CD4-positive, CD25-positive, alpha-beta regulatory T cell (primary cell): ENCODE data around the gene DLG2. TPM values are rescaled to one million over a fixed set of nuclear protein-coding genes. Genes with fewer than 3 reads are reported as not detected.
"Not testable (repeated sequence)": the region's sequence is repeated elsewhere in the genome, so short reads cannot be mapped to it uniquely, and the experiment has no call there.

Experiments used
- ATAC-seq, 2 donors: fragments of 150-1000 bp; cut with Tn5 transposase; one replicate each; pipeline ENCODE4 v1.10.0; 2021; ENCODE audit warnings: low read depth in 2 of 2, moderate number of reproducible peaks in 2 of 2, moderate library complexity in 1 of 2
- DNase-seq, 3 donors: peaks; one replicate each; pipeline versions ENCODE4 v3.0.0 to v3.0.0-alpha.2; 2012 to 2022; ENCODE audit warnings: mixed read lengths in 1 of 3
- H3K27ac ChIP-seq: one replicate; pipeline ENCODE4 v1.7.0; 2013; ENCODE audit warnings: mild to moderate bottlenecking, low read length; ENCODE audit not compliant: insufficient read depth, poor library complexity, severe bottlenecking
- H3K27me3 ChIP-seq: one replicate; pipeline ENCODE4 v1.7.0; 2013; ENCODE audit warnings: low read length; ENCODE audit not compliant: control insufficient read depth, insufficient read depth
- H3K36me3 ChIP-seq: one replicate; pipeline ENCODE4 v1.7.0; 2013; ENCODE audit warnings: mild to moderate bottlenecking, low read length, moderate library complexity; ENCODE audit not compliant: control insufficient read depth, insufficient read depth
- H3K4me1 ChIP-seq: 2 replicates; pipeline ENCODE4 v1.7.0; 2013; ENCODE audit warnings: mild to moderate bottlenecking, low read length; ENCODE audit not compliant: insufficient read depth, control insufficient read depth, poor library complexity, severe bottlenecking
- H3K4me3 ChIP-seq: one replicate; pipeline ENCODE4 v1.7.0; 2013; ENCODE audit warnings: low read depth, mild to moderate bottlenecking, low read length, moderate library complexity
- H3K9me3 ChIP-seq, 2 experiments: 1 replicate in 1 of 2; 2 replicates in 1 of 2; pipeline ENCODE4 v1.7.0; 2013; ENCODE audit warnings: low read length in 2 of 2, mild to moderate bottlenecking in 1 of 2, moderate library complexity in 1 of 2; ENCODE audit not compliant: control insufficient read depth in 2 of 2
- H3K27ac Mint-ChIP-seq, 3 donors: one replicate each; pipeline ENCODE4 v1.8.0; 2020 to 2022; ENCODE audit warnings: mild to moderate bottlenecking in 3 of 3, mixed read lengths in 3 of 3, moderate library complexity in 2 of 3
- H3K27me3 Mint-ChIP-seq: one replicate; pipeline ENCODE4 v1.8.0; 2022; ENCODE audit warnings: mild to moderate bottlenecking, mixed read lengths
- H3K36me3 Mint-ChIP-seq: one replicate; pipeline ENCODE4 v1.8.0; 2020; ENCODE audit warnings: mixed read lengths
- H3K4me1 Mint-ChIP-seq, 4 donors: one replicate each; pipeline ENCODE4 v1.8.0; 2020 to 2022; ENCODE audit warnings: mixed read lengths in 4 of 4, mild to moderate bottlenecking in 1 of 4
- H3K4me3 Mint-ChIP-seq, 4 donors: one replicate each; pipeline ENCODE4 v1.8.0; 2020 to 2022; ENCODE audit warnings: mild to moderate bottlenecking in 4 of 4, mixed read lengths in 4 of 4, moderate library complexity in 3 of 4
- H3K9me3 Mint-ChIP-seq, 7 donors: one replicate each; pipeline ENCODE4 v1.8.0; 2020 to 2022; ENCODE audit warnings: mixed read lengths in 7 of 7, mild to moderate bottlenecking in 3 of 7, moderate library complexity in 2 of 7
- polyA plus RNA-seq, 4 donors: library from polyadenylated mRNA; unstranded; fragments of 300-500 nt; fragmentation: Illumina TruSeq; gene quantifications; one replicate each; pipeline ENCODE4 v1.2.3, GENCODE V29; 2021
- total RNA-seq: library from RNA; stranded (reverse); gene quantifications from one replicate; pipeline ENCODE4 v1.2.3, GENCODE V29; 2022

The DLG2 gene
- total and polyA plus RNA-seq, 5 donors from 2014 or later: 0.26 to 2.0 (median 0.94) TPM

GRCh38 chr11:85249482-85249881 is 377.7 kb downstream of the DLG2 start:
- H3K36me3 ChIP-seq: no peaks in the 10 kb centered on the region
- DNase-seq (no peak), ATAC-seq (no peak)
- H3K4me1 ChIP-seq: no peaks in the 10 kb centered on the region
- H3K27me3 ChIP-seq: no peaks in the 10 kb centered on the region
- H3K27ac ChIP-seq: no peak overlapping the region
- H3K36me3 Mint-ChIP-seq: no peaks in the 10 kb centered on the region
- no peaks in the 10 kb centered on the region for H3K4me1 Mint-ChIP-seq
- no peak overlapping the region for H3K4me3 Mint-ChIP-seq
- H3K9me3 ChIP-seq: no peaks in the 10 kb centered on the region
- H3K27me3 Mint-ChIP-seq: no peaks in the 10 kb centered on the region
- H3K4me3 ChIP-seq: no peak overlapping the region
- H3K27ac Mint-ChIP-seq: no peak overlapping the region
- peaks cover 0 to 5% (median 4%) of the 10 kb centered on the region in 7 donors for H3K9me3 Mint-ChIP-seq

- Histone ChIP-seq H3K4me3 (no peak overlapping the region), H3K4me1 (no peaks in the 10 kb centered on the region), H3K27me3 (no peaks in the 10 kb centered on the region), H3K27ac (no peak overlapping the region), H3K9me3 (no peaks in the 10 kb centered on the region), H3K36me3 (no peaks in the 10 kb centered on the region)
- no peak for DNase-seq
- Mint-ChIP-seq H3K27ac (no peak overlapping the region), H3K36me3 (no peaks in the 10 kb centered on the region), H3K4me3 (no peak overlapping the region), H3K9me3 (peaks cover 0 to 4% (median 3%) of the 10 kb centered on the region in 7 donors), H3K4me1 (no peaks in the 10 kb centered on the region), H3K27me3 (no peaks in the 10 kb centered on the region)
- ATAC-seq: no peak
These were observed 379.3 kb downstream of the DLG2 start for GRCh38 chr11:85247797-85248196.

GRCh38 chr11:85238906-85239305 is 388.2 kb downstream of the DLG2 start:
- H3K27me3 ChIP-seq: no peaks in the 10 kb centered on the region
- Mint-ChIP-seq H3K4me1 (no peaks in the 10 kb centered on the region), H3K4me3 (no peak overlapping the region), H3K36me3 (no peaks in the 10 kb centered on the region), H3K27ac (no peak overlapping the region), H3K9me3 (peaks cover 4 to 13% (median 6%) of the 10 kb centered on the region in 7 donors), H3K27me3 (no peaks in the 10 kb centered on the region)
- H3K9me3 ChIP-seq: no peaks in the 10 kb centered on the region
- H3K36me3 ChIP-seq: no peaks in the 10 kb centered on the region
- ATAC-seq (no peak), DNase-seq (no peak)
- no peak overlapping the region for H3K4me3 ChIP-seq
- no peaks in the 10 kb centered on the region for H3K4me1 ChIP-seq
- no peak overlapping the region for H3K27ac ChIP-seq

GRCh38 chr11:85238038-85238437 is 389.1 kb downstream of the DLG2 start:
- not testable (repeated sequence) for H3K27ac Mint-ChIP-seq, H3K27me3 Mint-ChIP-seq, H3K4me3 Mint-ChIP-seq, H3K27me3 ChIP-seq, ATAC-seq, H3K4me1 ChIP-seq, H3K27ac ChIP-seq, H3K36me3 Mint-ChIP-seq, H3K4me3 ChIP-seq, H3K4me1 Mint-ChIP-seq, DNase-seq, H3K36me3 ChIP-seq, H3K9me3 ChIP-seq
- peaks cover 4 to 21% (median 6%) of the 10 kb centered on the region in 7 donors for H3K9me3 Mint-ChIP-seq

GRCh38 chr11:85236211-85236610 is 390.9 kb downstream of the DLG2 start:
- H3K27me3 Mint-ChIP-seq: no peaks in the 10 kb centered on the region

GRCh38 chr11:85232559-85232958 is 394.6 kb downstream of the DLG2 start:
- H3K9me3 Mint-ChIP-seq: peaks cover 0 to 26% (median 8%) of the 10 kb centered on the region in 7 donors
- Histone ChIP-seq H3K27me3 (no peaks in the 10 kb centered on the region), H3K9me3 (no peaks in the 10 kb centered on the region), H3K4me3 (no peak overlapping the region), H3K27ac (no peak overlapping the region), H3K4me1 (no peaks in the 10 kb centered on the region), H3K36me3 (no peaks in the 10 kb centered on the region)
- no peak overlapping the region for H3K4me3 Mint-ChIP-seq
- H3K4me1 Mint-ChIP-seq: no peaks in the 10 kb centered on the region
- DNase-seq (no peak), ATAC-seq (no peak)
- H3K36me3 Mint-ChIP-seq: no peaks in the 10 kb centered on the region
- H3K27ac Mint-ChIP-seq: no peak overlapping the region
- no peaks in the 10 kb centered on the region for H3K27me3 Mint-ChIP-seq

More at GRCh38 chr11:85236211-85236610, 390.9 kb downstream of the DLG2 start:
- H3K27me3 ChIP-seq: no peaks in the 10 kb centered on the region
- H3K36me3 ChIP-seq: no peaks in the 10 kb centered on the region
- DNase-seq (no peak), ATAC-seq (no peak)
- H3K4me1 ChIP-seq: no peaks in the 10 kb centered on the region
- no peak overlapping the region for H3K27ac ChIP-seq
- H3K4me1 Mint-ChIP-seq: no peaks in the 10 kb centered on the region
- H3K4me3 ChIP-seq: no peak overlapping the region
- H3K9me3 ChIP-seq: no peaks in the 10 kb centered on the region
- peaks cover 0 to 29% (median 7%) of the 10 kb centered on the region in 7 donors for H3K9me3 Mint-ChIP-seq
- no peak overlapping the region for H3K4me3 Mint-ChIP-seq
- H3K27ac Mint-ChIP-seq: no peak overlapping the region
- no peaks in the 10 kb centered on the region for H3K36me3 Mint-ChIP-seq

- ATAC-seq (no peak), DNase-seq (no peak)
- H3K4me1 ChIP-seq: no peaks in the 10 kb centered on the region
- Mint-ChIP-seq H3K36me3 (no peaks in the 10 kb centered on the region), H3K4me1 (no peaks in the 10 kb centered on the region), H3K4me3 (no peak overlapping the region), H3K9me3 (peaks cover 0 to 26% (median 8%) of the 10 kb centered on the region in 7 donors), H3K27me3 (no peaks in the 10 kb centered on the region), H3K27ac (no peak overlapping the region)
- no peak overlapping the region for H3K4me3 ChIP-seq
- no peak overlapping the region for H3K27ac ChIP-seq
- no peaks in the 10 kb centered on the region for H3K9me3 ChIP-seq
- no peaks in the 10 kb centered on the region for H3K36me3 ChIP-seq
- no peaks in the 10 kb centered on the region for H3K27me3 ChIP-seq
These were observed 395.6 kb downstream of the DLG2 start for GRCh38 chr11:85231588-85231987.

GRCh38 chr11:85229723-85230122 is 397.4 kb downstream of the DLG2 start:
- not testable (repeated sequence) for H3K9me3 ChIP-seq, ATAC-seq, H3K27me3 Mint-ChIP-seq, H3K36me3 Mint-ChIP-seq, DNase-seq, H3K27ac ChIP-seq, H3K4me1 ChIP-seq, H3K36me3 ChIP-seq, H3K4me3 Mint-ChIP-seq, H3K27ac Mint-ChIP-seq, H3K4me1 Mint-ChIP-seq, H3K4me3 ChIP-seq, H3K27me3 ChIP-seq
- H3K9me3 Mint-ChIP-seq: peaks cover 1 to 28% (median 8%) of the 10 kb centered on the region in 7 donors
